ENCODE results near the gene GYG2.
"Not testable (repeated sequence)": the region's sequence is repeated elsewhere in the genome, so short reads cannot be mapped to it uniquely, and the experiment has no call there.

GYG2 gene

GRCh38 chrX:2867206-2867605 is 38.5 kb downstream of the GYG2 start:
- no peak for DNase-seq (ENCODE audit: low read depth in 1 of 2, low spot score in 1 of 2)

DNA sequence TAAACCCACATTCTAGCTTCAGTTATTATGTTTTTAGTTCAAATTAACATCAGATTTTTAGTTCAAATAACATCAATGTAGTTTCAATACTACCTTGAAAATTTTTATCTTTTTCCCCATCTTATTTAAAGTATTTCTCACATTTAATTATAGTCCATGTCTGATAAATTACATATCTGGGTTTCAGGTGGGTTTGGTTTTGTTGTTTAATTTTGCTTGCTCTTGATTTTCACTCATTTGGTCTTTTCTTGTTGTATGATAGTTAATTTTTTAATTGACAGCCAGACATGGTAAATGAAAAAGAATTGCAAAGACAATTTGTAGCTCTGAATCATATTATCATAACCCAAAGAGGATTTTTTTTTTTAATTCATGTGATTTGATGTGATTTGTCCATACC is 41.9 kb downstream of the GYG2 start:
- DNase-seq (ENCODE audit: low read depth in 1 of 2, low spot score in 1 of 2), result no peak

DNA sequence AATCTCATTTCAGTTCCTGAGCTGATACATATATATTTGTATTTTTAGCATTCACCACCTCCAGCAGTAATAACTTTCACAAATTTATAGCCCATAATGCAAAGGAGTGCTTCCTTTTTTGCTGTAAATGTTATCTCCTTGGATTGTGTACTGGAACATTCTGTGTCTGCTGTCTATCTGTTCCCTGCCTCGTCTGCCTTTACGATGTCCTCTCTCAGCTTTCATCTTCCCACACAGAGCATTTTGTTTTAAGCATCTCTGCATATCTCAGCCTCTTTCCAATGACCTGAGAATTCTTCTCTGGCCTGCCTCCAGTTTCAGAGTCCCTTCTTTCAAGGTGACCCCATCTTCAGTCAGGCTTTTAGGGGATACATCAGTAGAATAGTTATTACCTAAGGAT is 43.1 kb downstream of the GYG2 start:
- no peak for DNase-seq (ENCODE audit: low read depth in 1 of 2, low spot score in 1 of 2)

GRCh38 chrX:2872671-2873277 is 44.0 kb downstream of the GYG2 start:
- no peak for DNase-seq (ENCODE audit: low read depth in 1 of 2, low spot score in 1 of 2)

GRCh38 chrX:2874222-2875135 is 45.7 kb downstream of the GYG2 start:
- DNase-seq (ENCODE audit: low read depth in 1 of 2, low spot score in 1 of 2), result no peak

- DNase-seq (ENCODE audit: low read depth in 1 of 2, low spot score in 1 of 2), result no peak
Measured at GRCh38 chrX:2875136-2875481, 46.4 kb downstream of the GYG2 start.

DNA sequence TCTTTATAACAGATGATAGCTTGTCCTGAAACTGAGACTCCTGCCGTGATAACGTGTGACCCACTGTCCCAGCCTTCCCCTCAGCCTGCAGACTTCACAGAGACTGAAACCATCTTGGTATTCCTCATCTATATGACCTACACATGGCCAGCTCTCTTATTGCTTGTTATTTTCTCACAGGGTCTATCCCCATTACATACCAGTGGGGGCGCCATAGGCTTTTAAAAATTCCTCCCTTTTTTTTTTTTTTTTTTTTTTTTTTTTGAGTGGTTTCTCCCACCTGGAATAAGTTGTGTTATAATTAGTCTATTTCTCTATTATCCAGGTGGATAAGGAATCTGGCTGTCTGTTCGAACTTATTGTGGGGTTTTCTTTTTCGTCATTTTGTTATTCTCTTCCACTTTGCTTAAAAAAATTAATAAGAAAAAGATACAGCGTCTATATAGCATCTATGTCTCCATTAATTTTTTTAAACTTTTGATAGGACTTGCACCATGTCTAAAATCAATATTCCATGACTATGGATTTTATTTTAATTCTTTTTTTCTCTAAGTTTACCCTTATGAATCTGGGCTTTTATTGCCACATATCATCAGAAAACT is 47.2 kb downstream of the GYG2 start:
- DNase-seq (ENCODE audit: low read depth in 1 of 2, low spot score in 1 of 2), result no peak

- DNase-seq (ENCODE audit: low read depth in 1 of 2, low spot score in 1 of 2), result no peak
Measured at GRCh38 chrX:2878563-2878962, 49.8 kb downstream of the GYG2 start.

DNA sequence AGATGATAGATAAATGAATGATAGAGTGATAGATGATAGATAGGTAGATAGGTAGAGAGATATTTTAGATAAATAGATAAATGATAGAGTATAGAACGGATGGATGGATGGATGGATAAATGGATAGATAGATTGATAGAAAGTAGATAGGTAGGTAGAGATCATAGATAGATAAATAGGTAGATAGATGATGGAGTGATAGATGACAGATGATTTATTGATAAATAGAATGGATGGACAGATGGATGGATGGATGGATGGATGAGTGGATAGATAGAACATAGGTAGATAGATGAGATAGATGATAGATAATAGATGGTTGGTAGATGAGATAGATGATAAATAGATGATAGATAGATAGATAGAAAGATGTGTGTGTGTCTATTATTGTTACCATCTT is 50.9 kb downstream of the GYG2 start:
- no peak for DNase-seq (ENCODE audit: low read depth in 1 of 2, low spot score in 1 of 2)

DNA sequence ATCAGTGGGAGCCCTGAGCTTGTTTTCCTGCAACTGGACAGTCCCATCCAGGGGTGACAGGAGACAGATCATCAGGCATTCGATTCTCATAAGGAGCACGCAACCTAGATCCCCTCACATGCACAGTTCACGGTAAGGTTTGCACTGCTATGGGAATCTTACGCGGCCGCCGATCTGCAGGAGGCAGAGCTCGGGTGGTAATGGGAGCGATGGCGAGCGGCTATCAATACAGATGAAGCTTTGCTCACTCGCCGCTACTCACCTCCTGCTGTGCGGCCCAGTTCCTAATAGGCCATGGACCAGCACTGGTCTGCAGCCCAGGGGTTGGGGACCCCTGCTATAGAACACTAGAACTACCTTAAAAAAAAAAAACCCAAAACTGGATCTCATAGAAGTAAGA is 55.0 kb downstream of the GYG2 start:
- DNase-seq (ENCODE audit: low read depth in 1 of 2, low spot score in 1 of 2), result no peak

- no peak for DNase-seq (ENCODE audit: low read depth in 1 of 2, low spot score in 1 of 2)
Measured at GRCh38 chrX:2888309-2888708, 59.6 kb downstream of the GYG2 start.

DNA sequence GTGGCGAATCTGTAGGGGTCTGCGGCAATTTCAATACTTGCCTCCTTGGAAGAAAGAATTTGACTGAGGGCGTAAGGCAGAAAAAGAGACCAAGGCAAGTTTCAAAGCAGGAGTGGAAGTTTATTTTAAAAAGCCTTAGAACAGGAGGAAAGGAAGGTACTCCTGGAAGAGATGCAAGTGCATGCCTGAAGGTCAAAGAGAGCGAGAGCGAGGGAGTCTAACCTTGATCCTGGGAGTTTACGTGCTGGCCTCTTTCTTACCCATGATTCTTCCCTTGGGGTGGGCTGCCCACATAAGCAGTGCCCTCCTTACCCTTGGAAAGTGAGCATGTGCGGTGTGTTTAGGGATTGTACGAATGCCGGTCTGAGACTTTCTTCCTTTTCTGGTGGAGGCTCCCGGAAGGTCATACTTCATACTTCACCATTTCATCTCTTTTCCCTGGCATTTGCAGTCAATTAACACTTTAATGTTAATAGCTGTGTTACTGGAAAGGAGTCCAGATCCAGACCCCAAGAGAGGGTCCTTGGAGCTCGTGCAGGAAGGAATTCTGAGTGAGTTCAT is 60.4 kb downstream of the GYG2 start:
- no peak for DNase-seq (ENCODE audit: low read depth in 1 of 2, low spot score in 1 of 2)

GRCh38 chrX:2889706-2890490 is 61.2 kb downstream of the GYG2 start:
- not testable (repeated sequence) for DNase-seq (ENCODE audit: low read depth in 1 of 2, low spot score in 1 of 2)

GRCh38 chrX:2890536-2891460 is 62.1 kb downstream of the GYG2 start:
- not testable (repeated sequence) for DNase-seq (ENCODE audit: low read depth in 1 of 2, low spot score in 1 of 2)

- no peak for DNase-seq (ENCODE audit: low read depth in 1 of 2, low spot score in 1 of 2)
Measured at GRCh38 chrX:2892816-2893215, 64.1 kb downstream of the GYG2 start.

GRCh38 chrX:2894885-2895292 is 66.2 kb downstream of the GYG2 start:
- DNase-seq (ENCODE audit: low read depth in 1 of 2, low spot score in 1 of 2), result no peak

DNA sequence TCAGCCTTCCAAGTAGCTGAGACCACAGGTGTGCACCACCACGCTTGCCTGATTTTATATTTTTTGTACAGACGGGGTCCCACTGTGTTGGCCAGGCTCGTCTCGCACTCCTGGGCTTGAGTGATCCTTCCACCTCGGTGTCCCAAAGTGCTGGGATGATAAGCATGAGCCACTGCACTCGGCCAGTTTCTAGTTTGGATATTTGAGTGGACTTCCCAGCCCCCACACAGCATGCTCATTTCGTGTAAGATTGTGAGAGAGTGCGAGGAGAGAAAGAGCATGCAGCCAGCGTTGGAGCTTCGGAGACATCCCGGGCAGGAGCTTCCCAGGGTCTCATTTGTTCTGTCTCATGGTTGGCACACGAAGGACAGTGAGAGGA is 68.6 kb downstream of the GYG2 start:
- DNase-seq (ENCODE audit: low read depth in 1 of 2, low spot score in 1 of 2), result no peak

- not testable (repeated sequence) for DNase-seq (ENCODE audit: low read depth in 1 of 2, low spot score in 1 of 2)
Measured at GRCh38 chrX:2897690-2898623, 69.2 kb downstream of the GYG2 start.

DNA sequence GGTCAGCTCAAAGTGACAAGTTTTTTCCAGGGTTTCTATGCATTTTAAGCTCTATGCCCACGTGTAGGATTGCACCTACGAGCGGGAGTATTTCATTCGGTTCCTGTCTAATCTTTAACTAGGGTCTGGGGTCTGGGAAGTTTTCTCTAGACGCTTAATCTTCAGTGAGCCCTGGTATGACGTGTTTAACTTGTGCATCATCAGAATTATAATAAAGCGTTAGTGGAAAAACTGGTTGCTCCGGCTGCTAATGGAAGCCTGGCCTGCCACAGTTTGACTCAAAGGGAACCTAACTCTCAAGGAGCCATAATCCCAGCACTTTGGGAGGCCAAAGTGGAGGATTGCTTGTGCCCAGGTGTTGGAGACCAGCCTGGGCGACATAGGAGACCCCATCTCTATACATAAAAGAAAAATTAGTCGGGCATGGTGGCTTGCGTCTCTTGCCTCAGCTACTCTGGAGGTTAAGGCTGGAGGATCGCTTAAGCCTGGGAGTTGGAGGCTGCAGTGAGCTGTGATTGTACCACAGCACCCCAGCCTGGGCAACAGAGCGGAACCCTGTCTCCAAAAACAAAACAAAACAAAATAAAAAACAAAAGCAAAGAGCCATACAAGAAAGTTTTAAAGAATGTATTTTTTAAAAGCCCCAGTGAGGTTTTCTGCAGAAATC is 70.2 kb downstream of the GYG2 start:
- DNase-seq (ENCODE audit: low read depth in 1 of 2, low spot score in 1 of 2), result no peak
